Measurements from ENCODE around the gene DENND5B.

DENND5B gene

GRCh38 chr12:31491241-31491794, 99.6 kb downstream of the DENND5B start:
- Histone ChIP-seq H3K27ac (ENCODE audit: extremely low read depth, low read depth, low read length) (no peak overlapping the region), H3K4me3 (ENCODE audit: low read depth, low read length) (no peak overlapping the region), H3K4me1 (ENCODE audit: control insufficient read depth, insufficient read depth, low read length) (peaks cover 27% of the 10 kb centered on the region), H3K36me3 (ENCODE audit: control insufficient read depth in 2 of 2, insufficient read depth in 1 of 2, low read length in 2 of 2) (no peaks in the 10 kb centered on the region), H3K9me3 (ENCODE audit: control insufficient read depth, insufficient read depth, low read depth, low read length) (no peaks in the 10 kb centered on the region)
- peak; percentile 90 for TF ChIP-seq PRDM1 (tag by site-specific recombination; IDR thresholded peaks at IDR 0.05)
- TF ChIP-seq ZNF521 (tag by site-specific recombination; IDR thresholded peaks at IDR 0.05) = no peak
- TF ChIP-seq ZNF596 (tag by site-specific recombination; IDR thresholded peaks at IDR 0.05) = no peak
- 0 out of 2 replicates have a peak, but pooled peaks have one; percentile 25 for TF ChIP-seq ZNF121 (tag by site-specific recombination; IDR thresholded peaks at IDR 0.05)
- CTCF ChIA-PET = interaction anchor here (0.6 to 1.9 kb wide), 4 partner anchors 9 to 88 kb away, joined by 3 to 6 read pairs (median 3); no protein-coding TSS in a partner anchor
- POLR2A ChIA-PET = interaction anchor here (1.0 to 1.3 kb wide), 2 partner anchors 27 to 99 kb away, joined by 3 to 7 read pairs; partner anchors contain the start of gene DENND5B

DNA sequence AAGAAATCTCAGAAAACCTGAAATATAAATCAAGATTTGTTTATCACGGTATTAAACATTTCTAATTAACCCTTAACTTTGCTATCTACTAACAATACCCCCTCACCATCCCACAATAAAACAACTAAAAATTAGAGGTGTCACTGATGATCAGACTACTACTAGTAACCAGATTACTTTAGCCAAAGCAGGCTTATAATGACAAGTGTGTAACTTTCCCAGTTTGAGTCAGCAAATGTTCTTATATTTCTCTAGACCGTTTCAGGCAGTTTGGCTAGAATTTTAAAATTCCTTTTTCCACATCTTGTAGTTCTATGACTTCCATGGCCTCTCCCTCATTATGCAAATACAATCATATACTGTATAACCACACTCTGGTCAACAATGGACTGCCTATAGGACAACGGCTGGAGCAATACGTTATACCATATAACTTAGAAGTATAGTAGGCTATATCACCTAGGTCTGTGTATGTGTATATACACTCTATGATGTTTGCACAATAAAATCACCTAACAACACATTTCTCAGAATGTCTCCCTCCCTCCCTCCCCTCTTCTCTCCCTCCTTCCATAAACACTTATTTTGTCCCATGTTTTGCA, 102.1 kb downstream of the DENND5B start:
- TF ChIP-seq ZEB2 (tag by site-specific recombination; IDR thresholded peaks at IDR 0.05) (no peak), ZNF133 (tag by site-specific recombination; IDR thresholded peaks at IDR 0.05) (no peak), ZNF449 (tag by site-specific recombination; IDR thresholded peaks at IDR 0.05) (no peak)
- ChIA-PET POLR2A (no interaction called here), CTCF (no interaction called here)
- Histone ChIP-seq H3K4me1 (ENCODE audit: control insufficient read depth, insufficient read depth, low read length) (peaks cover 27% of the 10 kb centered on the region), H3K9me3 (ENCODE audit: control insufficient read depth, insufficient read depth, low read depth, low read length) (no peaks in the 10 kb centered on the region), H3K27ac (ENCODE audit: extremely low read depth, low read depth, low read length) (no peak overlapping the region), H3K36me3 (ENCODE audit: control insufficient read depth in 2 of 2, insufficient read depth in 1 of 2, low read length in 2 of 2) (no peaks in the 10 kb centered on the region), H3K4me3 (ENCODE audit: low read depth, low read length) (no peak overlapping the region)

- 0 out of 2 replicates have a peak, but pooled peaks have one; percentile 21 for TF ChIP-seq TRIM28 (IDR thresholded peaks at IDR 0.05; ENCODE audit: borderline replicate concordance, low read length)
- peak; percentile 42 for TF ChIP-seq ZNF596 (tag by site-specific recombination; IDR thresholded peaks at IDR 0.05)
- TF ChIP-seq ZBTB6 (tag by site-specific recombination; IDR thresholded peaks at IDR 0.05) = no peak
- TF ChIP-seq ZNF335 (tag by site-specific recombination; conservative IDR thresholded peaks at IDR 0.05) = peak; percentile 49; the same call in 1 of the 2 replicates
- TF ChIP-seq ZNF571 (tag by site-specific recombination; IDR thresholded peaks at IDR 0.05) = no peak
- no peak for TF ChIP-seq BCL11A (tag by site-specific recombination; IDR thresholded peaks at IDR 0.05; ENCODE audit: low read depth)
- no peak overlapping the region for H3K27ac ChIP-seq (ENCODE audit: extremely low read depth, low read depth, low read length)
- peaks cover 13% of the 10 kb centered on the region for H3K4me1 ChIP-seq (ENCODE audit: control insufficient read depth, insufficient read depth, low read length)
- POLR2A ChIA-PET = no interaction called here
- no peaks in the 10 kb centered on the region for H3K9me3 ChIP-seq (ENCODE audit: control insufficient read depth, insufficient read depth, low read depth, low read length)
- CTCF ChIA-PET = interaction anchor here (0.6 to 0.8 kb wide), 2 partner anchors 17 to 153 kb away, joined by 3 read pairs; no protein-coding TSS in a partner anchor
- H3K36me3 ChIP-seq (ENCODE audit: control insufficient read depth in 2 of 2, insufficient read depth in 1 of 2, low read length in 2 of 2) = no peaks in the 10 kb centered on the region
- H3K4me3 ChIP-seq (ENCODE audit: low read depth, low read length) = no peak overlapping the region
These were observed 105.4 kb downstream of the DENND5B start for GRCh38 chr12:31485571-31485970.

DNA sequence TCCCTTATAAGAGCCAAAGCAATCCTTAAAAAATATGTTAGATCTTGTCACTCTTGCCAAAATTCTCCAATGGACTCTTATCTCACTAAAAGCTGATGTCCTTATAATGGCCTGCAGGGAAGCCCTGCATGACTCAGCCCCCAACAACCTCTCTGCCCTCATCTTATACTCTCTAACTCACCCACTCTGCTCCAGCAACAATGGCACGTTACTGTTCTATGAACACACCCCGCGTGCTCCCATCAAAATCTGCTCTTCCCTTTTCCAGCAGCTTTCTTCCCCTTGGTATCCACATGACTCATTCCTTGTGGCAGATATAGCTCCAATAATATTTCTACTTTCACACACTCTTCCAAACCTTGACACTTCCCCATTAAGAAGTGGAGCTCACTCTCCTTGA, 108.1 kb downstream of the DENND5B start:
- Histone ChIP-seq H3K4me3 (ENCODE audit: low read depth, low read length) (no peak overlapping the region), H3K36me3 (ENCODE audit: control insufficient read depth in 2 of 2, insufficient read depth in 1 of 2, low read length in 2 of 2) (peaks cover 0 to 4% of the 10 kb centered on the region in 2 experiments; a peak in 1 of 3 replicates), H3K4me1 (ENCODE audit: control insufficient read depth, insufficient read depth, low read length) (peaks cover 6% of the 10 kb centered on the region; the same call in 1 of the 2 replicates), H3K27ac (ENCODE audit: extremely low read depth, low read depth, low read length) (no peak overlapping the region), H3K9me3 (ENCODE audit: control insufficient read depth, insufficient read depth, low read depth, low read length) (no peaks in the 10 kb centered on the region)
- ChIA-PET CTCF (interaction anchor here (0.6 to 1.4 kb wide), 2 partner anchors 12 to 272 kb away, joined by 3 to 4 read pairs; no protein-coding TSS in a partner anchor), POLR2A (no interaction called here)
- TF ChIP-seq ZNF114 (tag by site-specific recombination; IDR thresholded peaks at IDR 0.05) (no peak), ZNF416 (tag by site-specific recombination; IDR thresholded peaks at IDR 0.05) (no peak), ZNF239 (tag by site-specific recombination; IDR thresholded peaks at IDR 0.05) (peak; percentile 51; the same call in 1 of the 2 replicates), ZNF362 (tag by site-specific recombination; IDR thresholded peaks at IDR 0.05) (no peak), ZNF747 (tag by site-specific recombination; IDR thresholded peaks at IDR 0.05) (no peak), ZNF274 (IDR thresholded peaks at IDR 0.05; ENCODE audit: low read length) (no peak), ZNF274 (tag by site-specific recombination; IDR thresholded peaks at IDR 0.05; ENCODE audit: borderline replicate concordance) (no peak), YY2 (tag by site-specific recombination; IDR thresholded peaks at IDR 0.05) (no peak), PRDM1 (tag by site-specific recombination; IDR thresholded peaks at IDR 0.05) (peak; percentile 69), ZSCAN30 (tag by site-specific recombination; IDR thresholded peaks at IDR 0.05) (no peak)

Measured in HEK293 (cell line).